Measurements from ENCODE around the gene SARDH. TPM values are rescaled to one million over a fixed set of nuclear protein-coding genes. Genes with fewer than 3 reads are reported as not detected.

The SARDH gene
- total RNA-seq, 2 experiments from 2014 or later, result 17.7 to 18.5 TPM

DNA sequence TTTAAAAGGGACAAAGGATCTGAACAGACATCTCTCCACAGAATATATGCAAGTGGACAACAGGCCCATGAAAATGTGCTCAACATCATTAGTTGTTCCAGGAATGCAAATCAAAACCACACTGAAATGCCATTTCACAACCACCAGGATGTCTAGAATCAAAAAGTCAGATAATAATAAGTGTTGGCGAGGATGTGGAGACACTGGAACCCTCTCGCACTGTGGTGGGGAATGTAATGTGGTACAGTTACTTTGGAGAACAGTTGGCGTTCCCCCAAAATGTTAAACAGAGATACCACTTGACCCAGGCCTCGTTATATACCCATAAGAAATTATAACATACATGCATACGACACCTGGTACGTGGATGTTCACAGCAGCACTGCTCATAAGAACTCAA is 38.6 kb downstream of the SARDH start:
- peaks cover 17% of the 10 kb centered on the region for H3K36me3 Mint-ChIP-seq (ENCODE audit: low read depth)
- H3K4me3 ChIP-seq (ENCODE audit: low read length), result no peak overlapping the region
- TF ChIP-seq, protein P1, sequence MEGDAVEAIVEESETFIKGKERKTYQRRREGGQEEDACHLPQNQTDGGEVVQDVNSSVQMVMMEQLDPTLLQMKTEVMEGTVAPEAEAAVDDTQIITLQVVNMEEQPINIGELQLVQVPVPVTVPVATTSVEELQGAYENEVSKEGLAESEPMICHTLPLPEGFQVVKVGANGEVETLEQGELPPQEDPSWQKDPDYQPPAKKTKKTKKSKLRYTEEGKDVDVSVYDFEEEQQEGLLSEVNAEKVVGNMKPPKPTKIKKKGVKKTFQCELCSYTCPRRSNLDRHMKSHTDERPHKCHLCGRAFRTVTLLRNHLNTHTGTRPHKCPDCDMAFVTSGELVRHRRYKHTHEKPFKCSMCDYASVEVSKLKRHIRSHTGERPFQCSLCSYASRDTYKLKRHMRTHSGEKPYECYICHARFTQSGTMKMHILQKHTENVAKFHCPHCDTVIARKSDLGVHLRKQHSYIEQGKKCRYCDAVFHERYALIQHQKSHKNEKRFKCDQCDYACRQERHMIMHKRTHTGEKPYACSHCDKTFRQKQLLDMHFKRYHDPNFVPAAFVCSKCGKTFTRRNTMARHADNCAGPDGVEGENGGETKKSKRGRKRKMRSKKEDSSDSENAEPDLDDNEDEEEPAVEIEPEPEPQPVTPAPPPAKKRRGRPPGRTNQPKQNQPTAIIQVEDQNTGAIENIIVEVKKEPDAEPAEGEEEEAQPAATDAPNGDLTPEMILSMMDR (IDR thresholded peaks at IDR 0.05), result no peak
- H3K27ac Mint-ChIP-seq, result peak overlapping the region; percentile 98
- POLR2A ChIA-PET, result interaction anchor here (3.0 to 5.4 kb wide), 4 partner anchors 15 to 43 kb away, joined by 10 to 104 read pairs (median 25); no protein-coding TSS in a partner anchor
- H3K36me3 ChIP-seq (ENCODE audit: insufficient read depth, low read length), result peaks cover 7% of the 10 kb centered on the region
- no peak overlapping the region for H3K4me3 Mint-ChIP-seq
- peaks cover 73% of the 10 kb centered on the region for H3K4me1 Mint-ChIP-seq (ENCODE audit: low read depth)
- no peaks in the 10 kb centered on the region for H3K27me3 Mint-ChIP-seq
- H3K27me3 ChIP-seq (ENCODE audit: control insufficient read depth in 1 of 2, insufficient read depth in 2 of 2, low read length in 2 of 2), result no peaks in the 10 kb centered on the region
- peaks cover 56% of the 10 kb centered on the region for H3K4me1 ChIP-seq (ENCODE audit: insufficient read depth, low read length)
- no peaks in the 10 kb centered on the region for H3K9me3 Mint-ChIP-seq
- DNase-seq, result peak in 1 of 14 experiments; percentile 3
- no peak for ATAC-seq (ENCODE audit: poor library complexity)
- peaks cover 0 to 2% of the 10 kb centered on the region in 2 experiments for H3K9me3 ChIP-seq (ENCODE audit: control insufficient read depth in 1 of 2, insufficient read depth in 1 of 2, low read length in 2 of 2)
- intact Hi-C loops (cut with DNase I, micrococcal nuclease), result no loop called here
- H3K27ac ChIP-seq (ENCODE audit: low read depth in 1 of 2, low read length in 2 of 2), result peak overlapping the region in 1 of 2 donors; percentile 33
- CTCF ChIA-PET, result no interaction called here

DNA sequence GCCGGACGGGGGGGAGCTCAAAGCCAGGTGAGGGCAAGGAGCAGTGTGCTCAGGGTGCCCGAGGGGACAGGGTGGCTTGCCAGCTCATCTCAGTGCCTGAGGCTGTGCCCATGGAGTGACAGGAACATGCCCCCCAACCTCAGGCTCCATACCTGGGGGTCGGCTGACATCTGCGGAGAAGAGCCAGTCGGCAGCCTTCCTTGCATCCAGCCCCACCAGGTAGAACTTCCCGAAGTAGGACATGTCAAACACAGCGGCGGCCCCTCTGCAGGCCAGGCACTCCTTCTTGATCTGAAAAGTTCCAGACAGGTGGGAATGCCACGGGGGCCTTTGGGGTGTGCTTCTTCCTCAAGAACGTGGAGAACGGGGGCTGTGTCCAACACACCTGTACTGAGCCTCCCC is 42.1 kb downstream of the SARDH start:
- Histone ChIP-seq H3K9me3 (ENCODE audit: control insufficient read depth in 1 of 2, insufficient read depth in 1 of 2, low read length in 2 of 2) (no peaks in the 10 kb centered on the region), H3K4me1 (ENCODE audit: insufficient read depth, low read length) (peaks cover 26% of the 10 kb centered on the region), H3K27me3 (ENCODE audit: control insufficient read depth in 1 of 2, insufficient read depth in 2 of 2, low read length in 2 of 2) (no peaks in the 10 kb centered on the region), H3K4me3 (ENCODE audit: low read length) (no peak overlapping the region), H3K36me3 (ENCODE audit: insufficient read depth, low read length) (peaks cover 27% of the 10 kb centered on the region), H3K27ac (ENCODE audit: low read depth in 1 of 2, low read length in 2 of 2) (no peak overlapping the region)
- POLR2A ChIA-PET, result interaction anchor here (1.2 kb wide), 1 partner anchor 11 kb away, joined by 3 read pairs; no protein-coding TSS in a partner anchor
- Mint-ChIP-seq H3K4me1 (ENCODE audit: low read depth) (peaks cover 43% of the 10 kb centered on the region), H3K27me3 (no peaks in the 10 kb centered on the region), H3K9me3 (no peaks in the 10 kb centered on the region), H3K36me3 (ENCODE audit: low read depth) (peaks cover 43% of the 10 kb centered on the region), H3K4me3 (no peak overlapping the region), H3K27ac (no peak overlapping the region)
- TF ChIP-seq, protein P1 (IDR thresholded peaks at IDR 0.05), result no peak
- CTCF ChIA-PET, result no interaction called here
- intact Hi-C loops (cut with DNase I, micrococcal nuclease), result no loop called here
- ATAC-seq (ENCODE audit: poor library complexity) (no peak), DNase-seq (no peak)

DNA sequence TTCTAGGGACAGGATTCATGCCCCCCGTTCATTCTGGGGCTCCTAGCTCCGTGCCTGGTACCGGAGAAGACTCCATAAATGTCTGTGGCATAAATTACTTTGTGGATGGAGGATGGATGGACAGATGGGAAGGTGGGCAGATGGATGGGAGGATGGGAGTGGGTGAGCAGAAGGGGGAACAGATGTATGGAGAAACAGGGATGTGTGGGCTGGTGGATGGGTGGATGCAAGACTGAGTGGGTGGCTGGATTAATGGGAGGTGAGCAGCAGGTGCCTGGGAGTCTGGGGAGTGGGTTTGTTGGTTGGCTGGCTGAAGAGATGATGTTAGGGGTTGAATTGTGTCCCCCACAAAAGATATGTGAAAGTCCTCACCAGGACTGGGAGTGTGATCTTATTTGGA is 43.5 kb downstream of the SARDH start:
- ChIA-PET POLR2A (interaction anchor here (1.8 to 4.1 kb wide), 2 partner anchors 8 to 18 kb away, joined by 4 to 19 read pairs; no protein-coding TSS in a partner anchor), CTCF (no interaction called here)
- Histone ChIP-seq H3K4me3 (ENCODE audit: low read length) (no peak overlapping the region), H3K9me3 (ENCODE audit: control insufficient read depth in 1 of 2, insufficient read depth in 1 of 2, low read length in 2 of 2) (no peaks in the 10 kb centered on the region), H3K36me3 (ENCODE audit: insufficient read depth, low read length) (peaks cover 32% of the 10 kb centered on the region), H3K4me1 (ENCODE audit: insufficient read depth, low read length) (peaks cover 12% of the 10 kb centered on the region), H3K27ac (ENCODE audit: low read depth in 1 of 2, low read length in 2 of 2) (no peak overlapping the region), H3K27me3 (ENCODE audit: control insufficient read depth in 1 of 2, insufficient read depth in 2 of 2, low read length in 2 of 2) (no peaks in the 10 kb centered on the region)
- ATAC-seq (ENCODE audit: poor library complexity) (no peak), DNase-seq (no peak)
- no peak overlapping the region for H3K27ac Mint-ChIP-seq
- no peaks in the 10 kb centered on the region for H3K9me3 Mint-ChIP-seq
- intact Hi-C loops (cut with DNase I, micrococcal nuclease), result no loop called here
- H3K4me1 Mint-ChIP-seq (ENCODE audit: low read depth), result peaks cover 30% of the 10 kb centered on the region
- peaks cover 48% of the 10 kb centered on the region for H3K36me3 Mint-ChIP-seq (ENCODE audit: low read depth)
- TF ChIP-seq, protein P1 (IDR thresholded peaks at IDR 0.05), result no peak
- no peak overlapping the region for H3K4me3 Mint-ChIP-seq
- H3K27me3 Mint-ChIP-seq, result no peaks in the 10 kb centered on the region

Measured in CD4-positive, alpha-beta T cell (primary cell).